ENCODE data around the gene LYAR.

The LYAR gene

GRCh38 chr4:4274226-4274625 is 15.7 kb downstream of the LYAR start:
- no peak for DNase-seq (ENCODE audit: extremely low spot score)
- CTCF ChIA-PET: interaction anchor here (1.0 to 1.8 kb wide), 3 partner anchors 11 to 61 kb away, joined by 3 to 8 read pairs (median 5); no protein-coding TSS in a partner anchor
- TF ChIP-seq, protein P1, sequence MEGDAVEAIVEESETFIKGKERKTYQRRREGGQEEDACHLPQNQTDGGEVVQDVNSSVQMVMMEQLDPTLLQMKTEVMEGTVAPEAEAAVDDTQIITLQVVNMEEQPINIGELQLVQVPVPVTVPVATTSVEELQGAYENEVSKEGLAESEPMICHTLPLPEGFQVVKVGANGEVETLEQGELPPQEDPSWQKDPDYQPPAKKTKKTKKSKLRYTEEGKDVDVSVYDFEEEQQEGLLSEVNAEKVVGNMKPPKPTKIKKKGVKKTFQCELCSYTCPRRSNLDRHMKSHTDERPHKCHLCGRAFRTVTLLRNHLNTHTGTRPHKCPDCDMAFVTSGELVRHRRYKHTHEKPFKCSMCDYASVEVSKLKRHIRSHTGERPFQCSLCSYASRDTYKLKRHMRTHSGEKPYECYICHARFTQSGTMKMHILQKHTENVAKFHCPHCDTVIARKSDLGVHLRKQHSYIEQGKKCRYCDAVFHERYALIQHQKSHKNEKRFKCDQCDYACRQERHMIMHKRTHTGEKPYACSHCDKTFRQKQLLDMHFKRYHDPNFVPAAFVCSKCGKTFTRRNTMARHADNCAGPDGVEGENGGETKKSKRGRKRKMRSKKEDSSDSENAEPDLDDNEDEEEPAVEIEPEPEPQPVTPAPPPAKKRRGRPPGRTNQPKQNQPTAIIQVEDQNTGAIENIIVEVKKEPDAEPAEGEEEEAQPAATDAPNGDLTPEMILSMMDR (IDR thresholded peaks at IDR 0.05; ENCODE audit: control extremely low read depth, extremely low read depth, low read depth, missing control alignments): no peak
- POLR2A ChIA-PET: no interaction called here

GRCh38 chr4:4271912-4272311 is 18.0 kb downstream of the LYAR start:
- DNase-seq (ENCODE audit: extremely low spot score): no peak
- CTCF ChIA-PET: no interaction called here
- POLR2A ChIA-PET: interaction anchor here (0.6 kb wide), 1 partner anchor 20 kb away, joined by 6 read pairs; no protein-coding TSS in a partner anchor
- TF ChIP-seq, protein P1 (IDR thresholded peaks at IDR 0.05; ENCODE audit: control extremely low read depth, extremely low read depth, low read depth, missing control alignments): no peak

DNA sequence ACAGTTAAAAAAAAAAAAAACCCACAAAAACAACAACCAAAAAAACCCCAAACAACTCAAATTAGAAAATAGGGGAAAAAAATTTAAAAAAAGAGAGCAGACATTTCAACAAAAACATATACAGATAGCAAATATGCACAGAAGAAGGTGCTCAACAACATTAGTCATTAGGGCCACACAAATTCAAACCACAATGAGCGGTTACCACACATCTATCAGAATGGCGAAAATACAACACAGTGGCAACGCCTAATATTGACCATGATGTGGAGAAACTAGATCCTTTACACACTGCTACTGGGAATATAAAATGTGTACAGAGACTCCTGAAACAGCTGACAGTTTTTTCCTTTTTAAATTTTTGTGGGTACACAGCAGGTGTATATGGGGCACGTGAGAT is 19.4 kb downstream of the LYAR start:
- CTCF ChIA-PET: interaction anchor here (1.2 kb wide), 1 partner anchor 14 kb away, joined by 3 read pairs; no protein-coding TSS in a partner anchor
- TF ChIP-seq, protein P1 (IDR thresholded peaks at IDR 0.05; ENCODE audit: control extremely low read depth, extremely low read depth, low read depth, missing control alignments): no peak
- POLR2A ChIA-PET: no interaction called here

GRCh38 chr4:4269856-4270255 is 20.1 kb downstream of the LYAR start:
- POLR2A ChIA-PET: no interaction called here
- CTCF ChIA-PET: interaction anchor here (1.2 to 2.9 kb wide), 3 partner anchors 14 to 19 kb away, joined by 3 to 17 read pairs (median 4); no protein-coding TSS in a partner anchor
- DNase-seq (ENCODE audit: extremely low spot score): no peak
- TF ChIP-seq, protein P1 (IDR thresholded peaks at IDR 0.05; ENCODE audit: control extremely low read depth, extremely low read depth, low read depth, missing control alignments): no peak

More for the DNA sequence above, 19.4 kb downstream of the LYAR start:
- no peak for DNase-seq (ENCODE audit: extremely low spot score)

DNA sequence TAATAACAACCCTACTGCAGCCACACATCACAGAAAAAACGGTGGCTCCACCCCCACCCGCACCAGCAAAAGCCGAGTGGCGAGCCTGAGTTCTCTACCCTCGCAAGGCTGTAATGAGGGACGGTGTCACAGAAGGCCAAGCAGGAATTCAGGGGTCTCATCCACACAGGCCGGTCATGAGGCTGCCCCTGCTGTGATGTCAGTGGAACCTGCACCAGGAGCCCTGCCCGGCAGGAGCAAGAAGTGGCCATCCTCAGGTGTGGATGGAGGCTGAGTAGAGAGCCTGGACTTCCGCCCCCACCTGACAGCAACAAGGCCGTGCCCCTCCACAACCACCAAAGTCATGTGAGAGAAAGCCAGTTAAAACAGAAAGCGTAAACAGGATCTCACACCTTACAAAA is 20.6 kb downstream of the LYAR start:
- CTCF ChIA-PET: interaction anchor here (1.8 to 2.9 kb wide), 2 partner anchors 14 to 19 kb away, joined by 4 to 17 read pairs; no protein-coding TSS in a partner anchor
- POLR2A ChIA-PET: no interaction called here
- no peak for DNase-seq (ENCODE audit: extremely low spot score)
- TF ChIP-seq, protein P1 (IDR thresholded peaks at IDR 0.05; ENCODE audit: control extremely low read depth, extremely low read depth, low read depth, missing control alignments): no peak

GRCh38 chr4:4268776-4269175 is 21.2 kb downstream of the LYAR start:
- CTCF ChIA-PET: interaction anchor here (1.3 to 2.9 kb wide), 3 partner anchors 9 to 18 kb away, joined by 3 to 17 read pairs (median 4); no protein-coding TSS in a partner anchor
- DNase-seq (ENCODE audit: extremely low spot score): no peak
- TF ChIP-seq, protein P1 (IDR thresholded peaks at IDR 0.05; ENCODE audit: control extremely low read depth, extremely low read depth, low read depth, missing control alignments): no peak
- POLR2A ChIA-PET: no interaction called here
